CD14-positive monocyte (primary cell): ENCODE measurements around the gene SLC25A29. TPM values are rescaled to one million over a fixed set of nuclear protein-coding genes. Genes with fewer than 3 reads are reported as not detected.

Source experiments
- DNase-seq, 3 donors: peaks; one replicate each; pipeline ENCODE4 v3.0.0-alpha.2; 2011 to 2022
- H2AFZ ChIP-seq: 2 replicates; pipeline ENCODE4 v1.6.0; 2012; ENCODE audit warnings: mild to moderate bottlenecking, low read depth, low read length, inconsistent platforms; ENCODE audit not compliant: insufficient read depth, poor library complexity, severe bottlenecking
- H3K27ac ChIP-seq, 2 donors: 1 replicate in 1 of 2; 2 replicates in 1 of 2; pipeline ENCODE4 v1.5.1; 2012 to 2013; ENCODE audit warnings: low read length in 2 of 2, control low read depth in 1 of 2, inconsistent platforms in 1 of 2, low read depth in 1 of 2, mild to moderate bottlenecking in 1 of 2
- H3K27me3 ChIP-seq, 2 donors: one replicate each; pipeline versions ENCODE4 v1.6.0 to v1.6.1; 2011 to 2013; ENCODE audit warnings: low read length in 2 of 2; ENCODE audit not compliant: control insufficient read depth in 2 of 2, insufficient read depth in 2 of 2
- H3K36me3 ChIP-seq, 2 donors: replicated peaks in 1 of 2; 1 replicate in 1 of 2; 2 replicates in 1 of 2; pipeline versions ENCODE4 v1.5.1 to v1.6.1; 2012 to 2013; ENCODE audit warnings: low read length in 2 of 2, control low read depth in 1 of 2, inconsistent platforms in 1 of 2, mild to moderate bottlenecking in 1 of 2; ENCODE audit not compliant: insufficient read depth in 2 of 2, control insufficient read depth in 1 of 2
- H3K4me1 ChIP-seq, 2 donors: 1 replicate in 1 of 2; 2 replicates in 1 of 2; pipeline versions ENCODE4 v1.5.1 to v1.6.1; 2012 to 2013; ENCODE audit warnings: low read length in 2 of 2, control low read depth in 1 of 2, inconsistent platforms in 1 of 2, mild to moderate bottlenecking in 1 of 2, moderate library complexity in 1 of 2; ENCODE audit not compliant: insufficient read depth in 2 of 2, control insufficient read depth in 1 of 2
- H3K4me2 ChIP-seq: replicated peaks from 2 replicates; pipeline ENCODE3; 2012; ENCODE audit warnings: low read length, moderate library complexity, mild to moderate bottlenecking; ENCODE audit not compliant: poor library complexity, severe bottlenecking; ENCODE audit errors: extremely low read depth
- H3K4me3 ChIP-seq, 3 experiments: fragments of 200-600 bp in 1 of 3; sonication (generic) in 1 of 3; replicated peaks in 1 of 3; 1 replicate in 2 of 3; 2 replicates in 1 of 3; pipeline ENCODE4 v1.5.1; 2011 to 2013; ENCODE audit warnings: low read length in 3 of 3, mild to moderate bottlenecking in 3 of 3, control low read depth in 2 of 3, low read depth in 2 of 3, inconsistent platforms in 1 of 3, moderate library complexity in 1 of 3
- H3K79me2 ChIP-seq: 2 replicates; pipeline ENCODE4 v1.6.0; 2012; ENCODE audit warnings: mild to moderate bottlenecking, control low read depth, inconsistent platforms, low read length, moderate library complexity; ENCODE audit not compliant: insufficient read depth
- H3K9ac ChIP-seq: 2 replicates; pipeline ENCODE4 v1.6.0; 2017; ENCODE audit warnings: low read length, mild to moderate bottlenecking; ENCODE audit not compliant: insufficient read depth, poor library complexity, severe bottlenecking
- H3K9me3 ChIP-seq, 2 donors: replicated peaks in 1 of 2; 1 replicate in 1 of 2; 2 replicates in 1 of 2; pipeline versions ENCODE4 v1.5.1 to v1.6.1; 2012 to 2013; ENCODE audit warnings: low read length in 2 of 2, control low read depth in 1 of 2; ENCODE audit not compliant: control insufficient read depth in 1 of 2, insufficient read depth in 1 of 2
- H4K20me1 ChIP-seq: 2 replicates; pipeline ENCODE4 v1.6.0; 2012; ENCODE audit warnings: mild to moderate bottlenecking, low read length, control low read depth, moderate library complexity; ENCODE audit not compliant: insufficient read depth
- H3K27ac Mint-ChIP-seq, 7 donors: one replicate each; pipeline ENCODE4 v1.8.0; 2020; ENCODE audit warnings: mild to moderate bottlenecking in 7 of 7, mixed read lengths in 7 of 7, moderate library complexity in 6 of 7, inconsistent platforms in 2 of 7
- H3K27me3 Mint-ChIP-seq, 3 donors: one replicate each; pipeline ENCODE4 v1.8.0; 2021 to 2022; ENCODE audit warnings: low read depth in 3 of 3, mild to moderate bottlenecking in 3 of 3, mixed read lengths in 3 of 3, moderate library complexity in 3 of 3, inconsistent platforms in 1 of 3
- H3K36me3 Mint-ChIP-seq, 2 donors: one replicate each; pipeline ENCODE4 v1.8.0; 2020; ENCODE audit warnings: mixed read lengths in 2 of 2, inconsistent platforms in 1 of 2, mild to moderate bottlenecking in 1 of 2
- H3K4me1 Mint-ChIP-seq: one replicate; pipeline ENCODE4 v1.8.0; 2020; ENCODE audit warnings: mild to moderate bottlenecking, mixed read lengths
- H3K4me3 Mint-ChIP-seq, 2 donors: one replicate each; pipeline ENCODE4 v1.8.0; 2020; ENCODE audit warnings: mild to moderate bottlenecking in 2 of 2, mixed read lengths in 2 of 2, moderate library complexity in 1 of 2
- H3K9me3 Mint-ChIP-seq, 7 donors: one replicate each; pipeline ENCODE4 v1.8.0; 2020 to 2022; ENCODE audit warnings: mixed read lengths in 7 of 7, mild to moderate bottlenecking in 6 of 7, moderate library complexity in 6 of 7, inconsistent platforms in 2 of 7
- WGBS: methylation state at CpG from one replicate; pipeline ENCODE4 v1.1.5; 2013; ENCODE audit warnings: missing lambda C conversion rate; ENCODE audit not compliant: insufficient coverage; 5-methylcytosine and 5-hydroxymethylcytosine counted together
- intact Hi-C, 2 donors: fragments of 100-400 bp; cut with micrococcal nuclease; formaldehyde crosslinking; loops; one replicate each; pipeline versions ENCODE4 v1.15.0 to v1.15.1; 2023
- polyA plus RNA-seq, 3 donors: library from polyadenylated mRNA; depleted of rRNA in 1 of 3; unstranded in 2 of 3; stranded (reverse) in 1 of 3; fragments of 300-500 nt in 2 of 3; fragments of >200 nt in 1 of 3; fragmentation: Illumina TruSeq in 2 of 3; gene quantifications; 1 replicate in 2 of 3; 2 replicates in 1 of 3; pipeline ENCODE4 v1.2.3, GENCODE V29; 2012 to 2021
- TF ChIP-seq, protein P1 (sequence below): fragments of 200-600 bp; IDR thresholded peaks from one replicate; pipeline ENCODE4 v1.8.0; 2022; ENCODE audit warnings: antibody characterized with exemption, mild to moderate bottlenecking

Gene SLC25A29
- polyA plus RNA-seq, 3 donors: 16.9 to 114 (median 33.3) TPM

DNA sequence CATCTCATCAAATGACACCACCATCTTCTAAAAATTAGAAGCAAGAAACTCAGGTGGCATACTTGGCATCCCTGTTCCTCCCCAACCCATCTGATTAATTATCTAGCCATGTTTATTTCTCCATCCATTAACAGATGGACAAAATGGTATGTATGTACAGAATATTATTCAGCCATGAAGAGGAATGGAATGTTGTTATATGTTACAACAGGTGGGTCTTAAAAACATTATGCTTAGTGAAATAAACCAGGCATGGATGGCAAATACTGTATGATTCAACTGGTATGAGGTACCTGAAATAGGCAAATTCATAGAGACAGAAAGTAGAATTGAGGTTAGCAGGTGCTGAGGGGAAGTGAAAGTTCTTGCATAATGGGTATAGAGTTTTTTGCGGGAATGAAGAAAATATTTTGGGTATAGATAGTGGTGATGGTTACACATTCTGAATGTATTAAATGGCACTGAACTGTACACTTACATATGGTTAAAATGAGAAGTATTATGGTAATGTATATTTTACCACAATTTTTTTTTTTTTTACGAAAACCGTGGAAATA is 49.8 kb downstream of the SLC25A29 start:
- Mint-ChIP-seq H3K9me3 (peaks cover 0 to 3% (median 0%) of the 10 kb centered on the region in 7 donors), H3K4me3 (no peak overlapping the region), H3K27ac (peak overlapping the region in 2 of 7 donors; percentile 23 to 37), H3K27me3 (no peaks in the 10 kb centered on the region), H3K36me3 (no peaks in the 10 kb centered on the region), H3K4me1 (peaks cover 51% of the 10 kb centered on the region)
- Histone ChIP-seq H3K79me2 (peaks cover 100% of the 10 kb centered on the region), H3K9ac (no peak overlapping the region), H4K20me1 (peaks cover 99% of the 10 kb centered on the region), H2AFZ (no peak overlapping the region), H3K4me2 (no peak overlapping the region), H3K36me3 (no peaks in the 10 kb centered on the region), H3K27ac (peak overlapping the region in 1 of 2 donors; percentile 14), H3K4me3 (no peak overlapping the region), H3K9me3 (no peaks in the 10 kb centered on the region), H3K27me3 (no peaks in the 10 kb centered on the region), H3K4me1 (peaks cover 18 to 23% of the 10 kb centered on the region in 2 donors)
- TF ChIP-seq, protein P1, sequence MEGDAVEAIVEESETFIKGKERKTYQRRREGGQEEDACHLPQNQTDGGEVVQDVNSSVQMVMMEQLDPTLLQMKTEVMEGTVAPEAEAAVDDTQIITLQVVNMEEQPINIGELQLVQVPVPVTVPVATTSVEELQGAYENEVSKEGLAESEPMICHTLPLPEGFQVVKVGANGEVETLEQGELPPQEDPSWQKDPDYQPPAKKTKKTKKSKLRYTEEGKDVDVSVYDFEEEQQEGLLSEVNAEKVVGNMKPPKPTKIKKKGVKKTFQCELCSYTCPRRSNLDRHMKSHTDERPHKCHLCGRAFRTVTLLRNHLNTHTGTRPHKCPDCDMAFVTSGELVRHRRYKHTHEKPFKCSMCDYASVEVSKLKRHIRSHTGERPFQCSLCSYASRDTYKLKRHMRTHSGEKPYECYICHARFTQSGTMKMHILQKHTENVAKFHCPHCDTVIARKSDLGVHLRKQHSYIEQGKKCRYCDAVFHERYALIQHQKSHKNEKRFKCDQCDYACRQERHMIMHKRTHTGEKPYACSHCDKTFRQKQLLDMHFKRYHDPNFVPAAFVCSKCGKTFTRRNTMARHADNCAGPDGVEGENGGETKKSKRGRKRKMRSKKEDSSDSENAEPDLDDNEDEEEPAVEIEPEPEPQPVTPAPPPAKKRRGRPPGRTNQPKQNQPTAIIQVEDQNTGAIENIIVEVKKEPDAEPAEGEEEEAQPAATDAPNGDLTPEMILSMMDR: no peak
- intact Hi-C loops: no loop called here
- DNase-seq: no peak
- WGBS: no CpG with 5 or more reads among the region's 3 CpGs

DNA sequence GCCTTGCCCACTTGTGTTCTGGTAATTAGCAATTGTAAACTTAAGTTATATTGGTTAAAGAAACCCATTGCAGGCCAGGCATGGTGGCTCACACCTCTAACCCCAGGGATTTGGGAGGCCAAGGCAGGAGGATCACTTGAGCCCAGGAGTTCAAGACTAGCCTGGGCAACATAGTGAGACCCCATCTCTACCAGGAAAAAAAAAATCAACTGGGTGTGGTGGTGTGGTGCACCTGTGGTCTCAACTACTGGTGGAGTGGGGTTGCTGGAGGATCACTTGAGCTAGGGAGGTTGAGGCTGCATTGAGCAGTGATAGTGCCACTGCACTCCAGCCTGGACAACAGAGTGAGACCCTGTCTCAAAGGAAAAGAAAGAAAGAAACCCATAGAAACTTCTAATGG is 53.6 kb downstream of the SLC25A29 start:
- Mint-ChIP-seq H3K9me3 (peaks cover 0 to 3% (median 0%) of the 10 kb centered on the region in 7 donors), H3K36me3 (peaks cover 0 to 13% of the 10 kb centered on the region in 2 donors), H3K4me3 (no peak overlapping the region), H3K27ac (peak overlapping the region in 2 of 7 donors; percentile 51 to 75), H3K27me3 (no peaks in the 10 kb centered on the region), H3K4me1 (peaks cover 54% of the 10 kb centered on the region)
- Histone ChIP-seq H3K4me2 (no peak overlapping the region), H3K36me3 (no peaks in the 10 kb centered on the region), H3K9me3 (no peaks in the 10 kb centered on the region), H3K4me3 (no peak overlapping the region), H3K9ac (no peak overlapping the region), H3K4me1 (peaks cover 24 to 26% of the 10 kb centered on the region in 2 donors), H3K27me3 (no peaks in the 10 kb centered on the region), H3K27ac (no peak overlapping the region), H4K20me1 (peaks cover 100% of the 10 kb centered on the region), H2AFZ (no peak overlapping the region), H3K79me2 (peaks cover 100% of the 10 kb centered on the region)
- DNase-seq: no peak
- TF ChIP-seq, protein P1: no peak
- intact Hi-C loops: no loop called here
